Panc1 (cell line): ENCODE results near the gene TBC1D10A.

Experiments
- POLR2AphosphoS5 ChIP-seq: IDR thresholded peaks from 2 replicates; pipeline ENCODE4 v1.6.1; 2012; ENCODE audit warnings: mild to moderate bottlenecking, low read depth, low read length, moderate library complexity
- SIN3A ChIP-seq: IDR thresholded peaks from 2 replicates; pipeline ENCODE4 v1.6.1; 2012; ENCODE audit warnings: low read depth, mild to moderate bottlenecking, low read length, moderate library complexity, borderline replicate concordance; ENCODE audit not compliant: insufficient read depth
- TCF7L2 ChIP-seq: IDR thresholded peaks from 2 replicates; pipeline ENCODE4 v1.6.1; 2011; ENCODE audit warnings: mild to moderate bottlenecking, low read depth, low read length, inconsistent platforms
- TF ChIP-seq, protein P1 (sequence below): fragments of 450-650 bp; IDR thresholded peaks from 2 replicates; pipeline ENCODE4 v1.5.1; 2017; ENCODE audit warnings: mild to moderate bottlenecking
- TF ChIP-seq, protein P2 (sequence below), 2 experiments: IDR thresholded peaks; 2 replicates each; pipeline ENCODE4 v1.6.1; 2011 to 2012; ENCODE audit warnings: low read depth in 2 of 2, control low read depth in 1 of 2, low read length in 1 of 2, mild to moderate bottlenecking in 1 of 2, moderate library complexity in 1 of 2; ENCODE audit not compliant: insufficient read depth in 1 of 2

DNA sequence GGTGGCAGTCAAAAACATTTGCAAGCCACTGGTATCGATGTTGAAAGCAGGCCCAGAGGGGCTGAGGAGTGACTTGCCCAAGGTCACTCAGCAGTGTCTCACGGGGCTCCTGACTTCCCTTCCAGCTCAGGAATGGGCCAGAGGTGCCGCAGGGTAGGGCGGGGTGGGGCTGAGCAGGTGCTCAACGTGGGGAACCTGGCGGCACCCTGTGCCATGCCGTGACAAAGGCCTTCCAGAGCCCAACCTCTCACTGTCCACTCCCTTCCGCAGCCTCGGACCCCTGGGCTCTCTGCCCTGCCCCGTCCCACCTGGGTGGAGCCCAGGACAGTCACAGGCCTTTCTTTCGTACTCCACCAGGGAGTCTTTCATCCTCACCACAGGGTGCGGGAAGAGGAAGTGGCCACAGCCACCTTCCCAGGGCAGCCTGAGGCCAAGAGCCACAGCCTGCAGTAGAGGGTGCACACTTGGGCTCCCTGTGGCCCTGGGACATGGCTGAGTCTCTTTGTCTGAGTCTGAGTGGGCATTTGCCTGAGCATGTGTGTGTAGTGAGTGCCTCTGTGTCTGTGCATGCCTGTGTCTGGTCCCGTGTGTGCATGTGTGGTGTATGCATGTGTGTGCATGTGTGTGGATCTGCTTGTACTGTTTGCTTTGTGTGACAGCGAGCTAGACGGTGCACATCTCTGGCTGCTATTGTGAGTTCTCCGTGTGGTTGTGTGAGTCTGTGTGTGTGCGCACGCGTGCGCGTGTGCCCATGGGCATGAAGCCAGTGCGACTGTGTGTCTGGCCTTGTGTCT is 74.1 kb downstream of the TBC1D10A start:
- TF ChIP-seq SIN3A (no peak), POLR2AphosphoS5 (no peak), TCF7L2 (peak; percentile 86)
- TF ChIP-seq, protein P1, sequence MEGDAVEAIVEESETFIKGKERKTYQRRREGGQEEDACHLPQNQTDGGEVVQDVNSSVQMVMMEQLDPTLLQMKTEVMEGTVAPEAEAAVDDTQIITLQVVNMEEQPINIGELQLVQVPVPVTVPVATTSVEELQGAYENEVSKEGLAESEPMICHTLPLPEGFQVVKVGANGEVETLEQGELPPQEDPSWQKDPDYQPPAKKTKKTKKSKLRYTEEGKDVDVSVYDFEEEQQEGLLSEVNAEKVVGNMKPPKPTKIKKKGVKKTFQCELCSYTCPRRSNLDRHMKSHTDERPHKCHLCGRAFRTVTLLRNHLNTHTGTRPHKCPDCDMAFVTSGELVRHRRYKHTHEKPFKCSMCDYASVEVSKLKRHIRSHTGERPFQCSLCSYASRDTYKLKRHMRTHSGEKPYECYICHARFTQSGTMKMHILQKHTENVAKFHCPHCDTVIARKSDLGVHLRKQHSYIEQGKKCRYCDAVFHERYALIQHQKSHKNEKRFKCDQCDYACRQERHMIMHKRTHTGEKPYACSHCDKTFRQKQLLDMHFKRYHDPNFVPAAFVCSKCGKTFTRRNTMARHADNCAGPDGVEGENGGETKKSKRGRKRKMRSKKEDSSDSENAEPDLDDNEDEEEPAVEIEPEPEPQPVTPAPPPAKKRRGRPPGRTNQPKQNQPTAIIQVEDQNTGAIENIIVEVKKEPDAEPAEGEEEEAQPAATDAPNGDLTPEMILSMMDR, result no peak
- TF ChIP-seq, protein P2, sequence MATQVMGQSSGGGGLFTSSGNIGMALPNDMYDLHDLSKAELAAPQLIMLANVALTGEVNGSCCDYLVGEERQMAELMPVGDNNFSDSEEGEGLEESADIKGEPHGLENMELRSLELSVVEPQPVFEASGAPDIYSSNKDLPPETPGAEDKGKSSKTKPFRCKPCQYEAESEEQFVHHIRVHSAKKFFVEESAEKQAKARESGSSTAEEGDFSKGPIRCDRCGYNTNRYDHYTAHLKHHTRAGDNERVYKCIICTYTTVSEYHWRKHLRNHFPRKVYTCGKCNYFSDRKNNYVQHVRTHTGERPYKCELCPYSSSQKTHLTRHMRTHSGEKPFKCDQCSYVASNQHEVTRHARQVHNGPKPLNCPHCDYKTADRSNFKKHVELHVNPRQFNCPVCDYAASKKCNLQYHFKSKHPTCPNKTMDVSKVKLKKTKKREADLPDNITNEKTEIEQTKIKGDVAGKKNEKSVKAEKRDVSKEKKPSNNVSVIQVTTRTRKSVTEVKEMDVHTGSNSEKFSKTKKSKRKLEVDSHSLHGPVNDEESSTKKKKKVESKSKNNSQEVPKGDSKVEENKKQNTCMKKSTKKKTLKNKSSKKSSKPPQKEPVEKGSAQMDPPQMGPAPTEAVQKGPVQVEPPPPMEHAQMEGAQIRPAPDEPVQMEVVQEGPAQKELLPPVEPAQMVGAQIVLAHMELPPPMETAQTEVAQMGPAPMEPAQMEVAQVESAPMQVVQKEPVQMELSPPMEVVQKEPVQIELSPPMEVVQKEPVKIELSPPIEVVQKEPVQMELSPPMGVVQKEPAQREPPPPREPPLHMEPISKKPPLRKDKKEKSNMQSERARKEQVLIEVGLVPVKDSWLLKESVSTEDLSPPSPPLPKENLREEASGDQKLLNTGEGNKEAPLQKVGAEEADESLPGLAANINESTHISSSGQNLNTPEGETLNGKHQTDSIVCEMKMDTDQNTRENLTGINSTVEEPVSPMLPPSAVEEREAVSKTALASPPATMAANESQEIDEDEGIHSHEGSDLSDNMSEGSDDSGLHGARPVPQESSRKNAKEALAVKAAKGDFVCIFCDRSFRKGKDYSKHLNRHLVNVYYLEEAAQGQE (IDR thresholded peaks at IDR 0.05; ENCODE audit: insufficient read depth in 1 of 2, low read depth in 2 of 2, low read length in 1 of 2), result no peak
